Ishikawa (cell line): ENCODE data around the gene CNTNAP2.

Experiments
- CEBPB ChIP-seq: IDR thresholded peaks from 2 replicates; pipeline ENCODE4 v1.6.1; 2012
- CREB1 ChIP-seq: IDR thresholded peaks from 2 replicates; pipeline ENCODE4 v1.6.1; 2012; ENCODE audit warnings: low read depth
- EGR1 ChIP-seq: IDR thresholded peaks from 2 replicates; pipeline ENCODE4 v1.6.1; 2012
- EP300 ChIP-seq: IDR thresholded peaks from 2 replicates; pipeline ENCODE4 v1.6.1; 2012; ENCODE audit warnings: borderline replicate concordance
- FOXM1 ChIP-seq: IDR thresholded peaks from 2 replicates; pipeline ENCODE4 v1.6.1; 2012; ENCODE audit warnings: low read depth, borderline replicate concordance
- MAX ChIP-seq: IDR thresholded peaks from 2 replicates; pipeline ENCODE4 v1.6.1; 2012
- NFIC ChIP-seq: IDR thresholded peaks from 2 replicates; pipeline ENCODE4 v1.6.1; 2012
- RAD21 ChIP-seq: IDR thresholded peaks from 2 replicates; pipeline ENCODE4 v1.6.1; 2012; ENCODE audit warnings: low read depth
- REST ChIP-seq: IDR thresholded peaks from 2 replicates; pipeline ENCODE4 v1.6.1; 2012; ENCODE audit warnings: low read depth, mild to moderate bottlenecking
- TAF1 ChIP-seq: IDR thresholded peaks from 2 replicates; pipeline ENCODE4 v1.6.1; 2012; ENCODE audit warnings: low read depth, mild to moderate bottlenecking
- TCF12 ChIP-seq: IDR thresholded peaks from 2 replicates; pipeline ENCODE4 v1.6.1; 2012; ENCODE audit warnings: low read depth
- TEAD4 ChIP-seq: IDR thresholded peaks from 2 replicates; pipeline ENCODE4 v1.6.1; 2012
- USF1 ChIP-seq: IDR thresholded peaks from 2 replicates; pipeline ENCODE4 v1.6.1; 2012
- YY1 ChIP-seq: IDR thresholded peaks from 2 replicates; pipeline ENCODE4 v1.6.1; 2012; ENCODE audit warnings: low read depth
- ZBTB7A ChIP-seq: IDR thresholded peaks from 2 replicates; pipeline ENCODE4 v1.6.1; 2012; ENCODE audit warnings: low read depth

Gene CNTNAP2

GRCh38 chr7:148447221-148447849, 2330.7 kb downstream of the CNTNAP2 start:
- TF ChIP-seq EP300 (no peak), FOXM1 (no peak), MAX (no peak), REST (no peak), CREB1 (no peak)

GRCh38 chr7:148456351-148456750, 2339.8 kb downstream of the CNTNAP2 start:
- TF ChIP-seq NFIC (no peak), USF1 (no peak), TAF1 (no peak), FOXM1 (no peak), MAX (no peak), EP300 (no peak), CREB1 (no peak), RAD21 (no peak), YY1 (no peak), REST (no peak), ZBTB7A (no peak), CEBPB (no peak), TCF12 (no peak), EGR1 (no peak), TEAD4 (no peak)

GRCh38 chr7:148457310-148457921, 2340.8 kb downstream of the CNTNAP2 start:
- TF ChIP-seq CEBPB (no peak), RAD21 (no peak), CREB1 (no peak), EP300 (no peak), NFIC (no peak), REST (no peak), EGR1 (no peak), USF1 (no peak)

GRCh38 chr7:148458263-148458662, 2341.7 kb downstream of the CNTNAP2 start:
- TF ChIP-seq ZBTB7A (no peak), TEAD4 (no peak), RAD21 (no peak), EP300 (no peak), TAF1 (no peak), FOXM1 (no peak), MAX (no peak), USF1 (no peak), TCF12 (no peak), CEBPB (no peak), YY1 (no peak), REST (no peak), EGR1 (no peak), NFIC (no peak), CREB1 (no peak)
